SK-N-MC (cell line): ENCODE data around the gene INPP5E.

ENCODE experiments used
- EZH2 ChIP-seq: fragments of 200-600 bp; sonication (generic); IDR thresholded peaks from one replicate; pipeline ENCODE4 v1.6.1; 2017; ENCODE audit warnings: antibody characterized with exemption
- FOXP2 ChIP-seq: optimal IDR thresholded peaks from 2 replicates; pipeline ENCODE3; 2011; ENCODE audit warnings: mild to moderate bottlenecking, moderate library complexity; ENCODE audit not compliant: insufficient read depth; ENCODE audit errors: extremely low read length, control extremely low read depth
- POLR2AphosphoS5 ChIP-seq: IDR thresholded peaks from 2 replicates; pipeline ENCODE4 v1.6.1; 2012; ENCODE audit warnings: mild to moderate bottlenecking, low read depth, low read length, borderline replicate concordance

GRCh38 chr9:136411378-136411777 lies 28.3 kb downstream of the INPP5E start:
- TF ChIP-seq EZH2 (no peak), POLR2AphosphoS5 (no peak), FOXP2 (no peak)
